BJ (cell line): ENCODE measurements around the gene DGKB. TPM values are rescaled to one million over a fixed set of nuclear protein-coding genes. Genes with fewer than 3 reads are reported as not detected.

Source experiments
- CTCF ChIA-PET: fragments of 350-600 bp; formaldehyde crosslinking; extraction: SDS; loops from one replicate; lab custom pipeline; 2021; ENCODE audit warnings: antibody characterized with exemption, inconsistent platforms; lab: Yijun Ruan, JAX
- POLR2A ChIA-PET: fragments of 300-600 bp; sonication (Branson Sonifier 250); formaldehyde crosslinking; extraction: SDS; loops from one replicate; lab custom pipeline; 2021; ENCODE audit warnings: antibody characterized with exemption; lab: Charles Lee
- DNase-seq: peaks from one replicate; pipeline ENCODE4 v3.0.0-alpha.2; 2011; ENCODE audit warnings: low read depth
- H3K27me3 ChIP-seq: 2 replicates; pipeline ENCODE4 v1.6.0; 2011; ENCODE audit warnings: low read length; ENCODE audit not compliant: control insufficient read depth, insufficient read depth
- H3K36me3 ChIP-seq: 2 replicates; pipeline ENCODE4 v1.5.1; 2011; ENCODE audit warnings: low read length; ENCODE audit not compliant: control insufficient read depth, insufficient read depth
- H3K4me3 ChIP-seq: 2 replicates; pipeline ENCODE4 v1.5.1; 2011; ENCODE audit warnings: low read depth, mild to moderate bottlenecking, control low read depth, low read length
- polyA plus RNA-seq: library from polyadenylated mRNA; depleted of rRNA; stranded (reverse); fragments of >200 nt; gene quantifications from 2 replicates; pipeline ENCODE4 v1.2.3, GENCODE V29; 2011
- TF ChIP-seq, protein P1 (sequence below): IDR thresholded peaks from 2 replicates; pipeline ENCODE4 v1.5.1; 2011; ENCODE audit warnings: low read depth, mild to moderate bottlenecking, control low read depth, inconsistent platforms, low read length, moderate library complexity; ENCODE audit not compliant: insufficient read depth

The DGKB gene
- polyA plus RNA-seq, 1 experiment, result 0.09 TPM

- H3K36me3 ChIP-seq, result no peaks in the 10 kb centered on the region
- no peak overlapping the region for H3K4me3 ChIP-seq
- ChIA-PET POLR2A (no interaction called here), CTCF (interaction anchor here (2.8 kb wide), 1 partner anchor 8 kb away, joined by 24 read pairs; no protein-coding TSS in a partner anchor)
- no peak for DNase-seq
- TF ChIP-seq, protein P1, sequence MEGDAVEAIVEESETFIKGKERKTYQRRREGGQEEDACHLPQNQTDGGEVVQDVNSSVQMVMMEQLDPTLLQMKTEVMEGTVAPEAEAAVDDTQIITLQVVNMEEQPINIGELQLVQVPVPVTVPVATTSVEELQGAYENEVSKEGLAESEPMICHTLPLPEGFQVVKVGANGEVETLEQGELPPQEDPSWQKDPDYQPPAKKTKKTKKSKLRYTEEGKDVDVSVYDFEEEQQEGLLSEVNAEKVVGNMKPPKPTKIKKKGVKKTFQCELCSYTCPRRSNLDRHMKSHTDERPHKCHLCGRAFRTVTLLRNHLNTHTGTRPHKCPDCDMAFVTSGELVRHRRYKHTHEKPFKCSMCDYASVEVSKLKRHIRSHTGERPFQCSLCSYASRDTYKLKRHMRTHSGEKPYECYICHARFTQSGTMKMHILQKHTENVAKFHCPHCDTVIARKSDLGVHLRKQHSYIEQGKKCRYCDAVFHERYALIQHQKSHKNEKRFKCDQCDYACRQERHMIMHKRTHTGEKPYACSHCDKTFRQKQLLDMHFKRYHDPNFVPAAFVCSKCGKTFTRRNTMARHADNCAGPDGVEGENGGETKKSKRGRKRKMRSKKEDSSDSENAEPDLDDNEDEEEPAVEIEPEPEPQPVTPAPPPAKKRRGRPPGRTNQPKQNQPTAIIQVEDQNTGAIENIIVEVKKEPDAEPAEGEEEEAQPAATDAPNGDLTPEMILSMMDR, result no peak
- H3K27me3 ChIP-seq, result no peaks in the 10 kb centered on the region
These were observed 219.6 kb downstream of the DGKB start for GRCh38 chr7:14682910-14683465.

DNA sequence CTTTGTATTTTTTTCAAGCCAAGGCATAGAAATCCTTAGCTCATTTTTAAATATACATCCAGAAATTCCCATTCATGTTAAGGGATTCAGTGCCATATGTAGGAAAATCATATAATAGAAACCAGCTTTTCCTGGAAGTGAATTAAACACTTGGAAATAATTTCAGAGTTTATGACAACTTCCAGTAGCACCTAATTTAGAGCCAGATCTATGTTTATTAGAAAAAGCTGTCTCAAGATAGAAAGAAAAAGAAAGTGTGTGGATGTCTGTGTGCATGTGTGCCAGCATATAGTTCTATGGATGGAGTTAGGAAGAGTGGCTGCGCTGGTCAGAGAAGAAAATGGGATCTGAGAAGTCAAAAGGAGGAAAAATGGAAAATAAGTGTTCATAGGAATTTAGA lies 225.7 kb downstream of the DGKB start:
- TF ChIP-seq, protein P1, result no peak
- CTCF ChIA-PET, result interaction anchor here (1.3 to 3.9 kb wide), 2 partner anchors 11 to 15 kb away, joined by 3 to 18 read pairs; no protein-coding TSS in a partner anchor
- Histone ChIP-seq H3K36me3 (no peaks in the 10 kb centered on the region), H3K27me3 (no peaks in the 10 kb centered on the region), H3K4me3 (no peak overlapping the region)
- POLR2A ChIA-PET, result no interaction called here
- no peak for DNase-seq

- H3K36me3 ChIP-seq, result no peaks in the 10 kb centered on the region
- POLR2A ChIA-PET, result no interaction called here
- no peaks in the 10 kb centered on the region for H3K27me3 ChIP-seq
- H3K4me3 ChIP-seq, result no peak overlapping the region
- no peak for DNase-seq
- CTCF ChIA-PET, result interaction anchor here (1.3 kb wide), 1 partner anchor 18 kb away, joined by 5 read pairs; no protein-coding TSS in a partner anchor
- TF ChIP-seq, protein P1, result no peak
These were observed 229.3 kb downstream of the DGKB start for GRCh38 chr7:14673202-14673601.

- TF ChIP-seq, protein P1, result no peak
- no peaks in the 10 kb centered on the region for H3K27me3 ChIP-seq
- POLR2A ChIA-PET, result no interaction called here
- CTCF ChIA-PET, result no interaction called here
- no peak for DNase-seq
- H3K36me3 ChIP-seq, result no peaks in the 10 kb centered on the region
- no peak overlapping the region for H3K4me3 ChIP-seq
These were observed 235.6 kb downstream of the DGKB start for GRCh38 chr7:14666913-14667312.

- no peaks in the 10 kb centered on the region for H3K27me3 ChIP-seq
- TF ChIP-seq, protein P1, result no peak
- no peak overlapping the region for H3K4me3 ChIP-seq
- ChIA-PET CTCF (no interaction called here), POLR2A (no interaction called here)
- no peaks in the 10 kb centered on the region for H3K36me3 ChIP-seq
- DNase-seq, result no peak
These were observed 236.2 kb downstream of the DGKB start for GRCh38 chr7:14666304-14666703.
